GM15510 (cell line): Measurements from ENCODE around the gene MCU.

Experiments
- POLR2A ChIP-seq: IDR thresholded peaks from 3 replicates; pipeline ENCODE4 v1.6.1; 2011; ENCODE audit warnings: borderline replicate concordance; ENCODE audit not compliant: insufficient read length; ENCODE audit errors: extremely low read depth

Gene MCU

DNA sequence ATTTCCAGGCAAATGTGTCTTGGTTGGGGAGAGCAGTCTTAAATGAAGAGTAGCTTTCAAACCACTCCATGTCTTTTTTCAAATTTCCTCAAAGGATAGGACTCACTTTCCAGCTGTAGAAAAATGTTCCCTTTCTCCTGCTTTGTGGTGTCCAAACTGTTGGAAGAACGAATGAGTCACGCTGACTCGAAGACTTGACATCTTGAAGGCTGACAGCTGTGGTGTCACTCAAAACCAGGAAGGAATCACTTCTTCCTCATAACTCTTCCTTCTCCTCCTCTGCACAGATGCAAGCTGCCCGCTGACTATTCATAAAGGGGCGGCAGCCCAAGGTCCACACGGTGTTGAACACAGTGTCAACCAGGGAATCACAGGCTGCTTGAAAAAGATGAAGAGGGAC, 243.4 kb downstream of the MCU start:
- TF ChIP-seq POLR2A, result no peak
